RCC 7860 (cell line): ENCODE results near the gene AP1M1.

ENCODE experiments used
- DNase-seq: peaks from one replicate; pipeline ENCODE4 v3.0.0-alpha.2; 2015; ENCODE audit warnings: low spot score
- FAIRE-seq: peaks from 2 replicates; lab custom pipeline; 2012; peaks lifted over from hg19 to GRCh38; lab: Jason Lieb, UNC

Gene AP1M1

GRCh38 chr19:16207490-16208025 lies 9.8 kb downstream of the AP1M1 start:
- DNase-seq (no peak), FAIRE-seq (no peak)

GRCh38 chr19:16208064-16208759 lies 10.5 kb downstream of the AP1M1 start:
- FAIRE-seq: no peak

GRCh38 chr19:16208847-16209665 lies 11.3 kb downstream of the AP1M1 start:
- FAIRE-seq (no peak), DNase-seq (no peak)

More at GRCh38 chr19:16208064-16208759, 10.5 kb downstream of the AP1M1 start:
- DNase-seq: no peak

- no peak for DNase-seq
- no peak for FAIRE-seq
Observed at GRCh38 chr19:16210168-16210567, 12.5 kb downstream of the AP1M1 start.

- DNase-seq: no peak
- no peak for FAIRE-seq
Observed at GRCh38 chr19:16213076-16213475, 15.4 kb downstream of the AP1M1 start.

GRCh38 chr19:16216744-16217670 lies 19.3 kb downstream of the AP1M1 start:
- FAIRE-seq (no peak), DNase-seq (no peak)

- FAIRE-seq (no peak), DNase-seq (no peak)
Observed at GRCh38 chr19:16217716-16218451, 20.2 kb downstream of the AP1M1 start.

GRCh38 chr19:16218851-16219250 lies 21.1 kb downstream of the AP1M1 start:
- no peak for DNase-seq
- no peak for FAIRE-seq

GRCh38 chr19:16222806-16223205 lies 25.1 kb downstream of the AP1M1 start:
- no peak for DNase-seq
- FAIRE-seq: no peak

GRCh38 chr19:16223746-16224145 lies 26.0 kb downstream of the AP1M1 start:
- DNase-seq (no peak), FAIRE-seq (no peak)

GRCh38 chr19:16224293-16225045 lies 26.8 kb downstream of the AP1M1 start:
- no peak for FAIRE-seq
- DNase-seq: no peak

GRCh38 chr19:16225279-16226183 lies 27.8 kb downstream of the AP1M1 start:
- DNase-seq: no peak
- FAIRE-seq: no peak

- no peak for FAIRE-seq
- no peak for DNase-seq
Observed at GRCh38 chr19:16226184-16226591, 28.5 kb downstream of the AP1M1 start.

- FAIRE-seq: no peak
- DNase-seq: no peak
Observed at GRCh38 chr19:16226878-16227836, 29.4 kb downstream of the AP1M1 start.

GRCh38 chr19:16227837-16228636 lies 30.3 kb downstream of the AP1M1 start:
- DNase-seq (no peak), FAIRE-seq (no peak)

- FAIRE-seq (no peak), DNase-seq (no peak)
Observed at GRCh38 chr19:16228637-16229321, 31.1 kb downstream of the AP1M1 start.
